Measurements from ENCODE around the gene COMT. TPM values are rescaled to one million over a fixed set of nuclear protein-coding genes. Genes with fewer than 3 reads are reported as not detected.

Gene COMT
- total RNA-seq, 1 donor from 2014 or later, result 1.3 TPM

GRCh38 chr22:19992481-19992911 lies 50.9 kb downstream of the COMT start:
- H3K27ac Mint-ChIP-seq, result peak overlapping the region; percentile 76

GRCh38 chr22:19992921-19993355 lies 51.4 kb downstream of the COMT start:
- H4K20me1 ChIP-seq (ENCODE audit: low read depth), result no peaks in the 10 kb centered on the region
- H3K79me2 ChIP-seq (ENCODE audit: low read depth), result no peaks in the 10 kb centered on the region
- Mint-ChIP-seq H3K4me1 (peaks cover 27% of the 10 kb centered on the region), H3K27me3 (ENCODE audit: insufficient read depth, low read depth) (peaks cover 5% of the 10 kb centered on the region), H3K4me3 (no peak overlapping the region), H3K36me3 (no peaks in the 10 kb centered on the region), H3K27ac (no peak overlapping the region), H3K9me3 (no peaks in the 10 kb centered on the region)
- no peaks in the 10 kb centered on the region for H3K27me3 ChIP-seq
- H3K36me3 ChIP-seq, result no peaks in the 10 kb centered on the region
- no peak overlapping the region for H3K9ac ChIP-seq
- no peak overlapping the region for H3K27ac ChIP-seq
- peaks cover 3% of the 10 kb centered on the region for H3F3A ChIP-seq (ENCODE audit: low read depth)
- H2AFZ ChIP-seq (replicated peaks), result no peak overlapping the region
- TF ChIP-seq CTCF (IDR thresholded peaks at IDR 0.05), result no peak
- no peak for TF ChIP-seq EZH2 (IDR thresholded peaks at IDR 0.05)
- no peak for TF ChIP-seq EZH2phosphoT487 (IDR thresholded peaks at IDR 0.05)
- no peak for DNase-seq (ENCODE audit: low spot score)
- no peaks in the 10 kb centered on the region for H3K9me3 ChIP-seq (ENCODE audit: low read depth)
- H3K4me2 ChIP-seq, result no peak overlapping the region
- H3K4me1 ChIP-seq, result peaks cover 7% of the 10 kb centered on the region
- H3K4me3 ChIP-seq, result no peak overlapping the region

More at GRCh38 chr22:19992481-19992911, 50.9 kb downstream of the COMT start:
- no peaks in the 10 kb centered on the region for H3K36me3 ChIP-seq
- H4K20me1 ChIP-seq (ENCODE audit: low read depth), result no peaks in the 10 kb centered on the region
- H3K27ac ChIP-seq, result no peak overlapping the region
- peaks cover 3% of the 10 kb centered on the region for H3K4me1 ChIP-seq
- H3K79me2 ChIP-seq (ENCODE audit: low read depth), result no peaks in the 10 kb centered on the region
- H3K9me3 ChIP-seq (ENCODE audit: low read depth), result no peaks in the 10 kb centered on the region
- peaks cover 4% of the 10 kb centered on the region for H3F3A ChIP-seq (ENCODE audit: low read depth)
- Mint-ChIP-seq H3K36me3 (no peaks in the 10 kb centered on the region), H3K4me3 (no peak overlapping the region), H3K27me3 (ENCODE audit: insufficient read depth, low read depth) (peaks cover 5% of the 10 kb centered on the region), H3K9me3 (no peaks in the 10 kb centered on the region), H3K4me1 (peaks cover 23% of the 10 kb centered on the region)
- H3K4me3 ChIP-seq, result no peak overlapping the region
- H2AFZ ChIP-seq (replicated peaks), result no peak overlapping the region
- TF ChIP-seq CTCF (IDR thresholded peaks at IDR 0.05) (no peak), EZH2phosphoT487 (IDR thresholded peaks at IDR 0.05) (no peak), EZH2 (IDR thresholded peaks at IDR 0.05) (no peak)
- H3K27me3 ChIP-seq, result no peaks in the 10 kb centered on the region
- H3K4me2 ChIP-seq, result no peak overlapping the region
- no peak overlapping the region for H3K9ac ChIP-seq
- no peak for DNase-seq (ENCODE audit: low spot score)

- Mint-ChIP-seq H3K36me3 (no peaks in the 10 kb centered on the region), H3K4me1 (peaks cover 32% of the 10 kb centered on the region), H3K27me3 (ENCODE audit: insufficient read depth, low read depth) (peaks cover 7% of the 10 kb centered on the region), H3K27ac (no peak overlapping the region), H3K4me3 (no peak overlapping the region), H3K9me3 (no peaks in the 10 kb centered on the region)
- H3K4me2 ChIP-seq, result no peak overlapping the region
- no peak for DNase-seq (ENCODE audit: low spot score)
- no peak for TF ChIP-seq CTCF (IDR thresholded peaks at IDR 0.05)
- no peak for TF ChIP-seq EZH2 (IDR thresholded peaks at IDR 0.05)
- no peak for TF ChIP-seq EZH2phosphoT487 (IDR thresholded peaks at IDR 0.05)
- no peak overlapping the region for H3K27ac ChIP-seq
- H3K4me1 ChIP-seq, result peaks cover 16% of the 10 kb centered on the region
- H3F3A ChIP-seq (ENCODE audit: low read depth), result peaks cover 13% of the 10 kb centered on the region
- no peaks in the 10 kb centered on the region for H3K9me3 ChIP-seq (ENCODE audit: low read depth)
- H3K9ac ChIP-seq, result no peak overlapping the region
- no peaks in the 10 kb centered on the region for H3K79me2 ChIP-seq (ENCODE audit: low read depth)
- H2AFZ ChIP-seq (replicated peaks), result no peak overlapping the region
- H3K4me3 ChIP-seq, result no peak overlapping the region
- no peaks in the 10 kb centered on the region for H3K27me3 ChIP-seq
- no peaks in the 10 kb centered on the region for H4K20me1 ChIP-seq (ENCODE audit: low read depth)
- H3K36me3 ChIP-seq, result no peaks in the 10 kb centered on the region
These were observed 52.4 kb downstream of the COMT start for GRCh38 chr22:19993926-19994325.
